Stomach smooth muscle (tissue), 2 donors: ENCODE measurements around the gene DDX49.
"Not testable (repeated sequence)": the region's sequence is repeated elsewhere in the genome, so short reads cannot be mapped to it uniquely, and the experiment has no call there.

Experiments
- H3K27ac ChIP-seq: one replicate; pipeline ENCODE4 v1.7.0; 2013; ENCODE audit warnings: mild to moderate bottlenecking, low read length, inconsistent platforms
- H3K27me3 ChIP-seq, 2 donors: one replicate each; pipeline ENCODE4 v1.7.0; 2013; ENCODE audit warnings: low read length in 2 of 2; ENCODE audit not compliant: insufficient read depth in 2 of 2, control insufficient read depth in 1 of 2
- H3K36me3 ChIP-seq, 2 donors: one replicate each; pipeline ENCODE4 v1.7.0; 2013; ENCODE audit warnings: low read length in 2 of 2; ENCODE audit not compliant: control insufficient read depth in 2 of 2, insufficient read depth in 2 of 2
- H3K4me1 ChIP-seq: one replicate; pipeline ENCODE4 v1.7.0; 2013; ENCODE audit warnings: low read length; ENCODE audit not compliant: control insufficient read depth, insufficient read depth
- H3K4me3 ChIP-seq, 2 donors: one replicate each; pipeline ENCODE4 v1.7.0; 2013; ENCODE audit warnings: low read length in 2 of 2
- H3K9ac ChIP-seq, 2 donors: one replicate each; pipeline ENCODE4 v1.7.0; 2013; ENCODE audit warnings: low read length in 2 of 2, mild to moderate bottlenecking in 1 of 2
- H3K9me3 ChIP-seq, 2 donors: one replicate each; pipeline ENCODE4 v1.7.0; 2013; ENCODE audit warnings: low read length in 2 of 2; ENCODE audit not compliant: control insufficient read depth in 2 of 2
- donor health status: healthy.
- donor health status: Pancreatic carcinoma.

DDX49 gene

GRCh38 chr19:18897094-18898029 is 22.2 kb upstream of the DDX49 start:
- Histone ChIP-seq H3K27ac (no peak overlapping the region), H3K4me1 (peaks cover 21% of the 10 kb centered on the region)

DNA sequence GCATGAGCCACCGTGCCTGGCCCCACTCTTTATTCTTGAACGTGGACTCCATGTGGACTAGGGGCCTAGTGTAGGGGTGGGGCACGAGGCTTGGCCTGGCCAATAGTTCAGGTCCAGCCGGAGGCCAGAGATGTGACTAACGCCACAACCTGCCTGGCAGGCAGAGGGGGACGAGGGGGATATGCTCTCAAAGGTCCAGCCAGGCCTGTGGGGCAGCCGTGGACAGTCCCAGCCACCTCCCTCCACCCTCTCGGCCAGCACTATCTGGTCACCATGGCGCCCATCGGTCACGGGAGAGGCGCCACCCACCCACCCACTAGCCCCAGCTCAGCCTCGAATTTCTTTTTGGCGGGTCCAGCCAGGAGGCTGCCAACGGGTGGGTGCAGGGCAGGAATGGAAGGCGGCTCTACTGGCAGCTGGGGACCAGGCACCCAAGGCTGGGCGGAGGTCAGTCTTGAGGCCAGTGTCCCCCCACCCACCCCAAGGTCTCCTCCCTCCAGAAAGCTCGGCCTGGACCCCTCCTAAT is 21.4 kb upstream of the DDX49 start:
- Histone ChIP-seq H3K9ac (no peak overlapping the region), H3K4me3 (no peak overlapping the region), H3K9me3 (no peaks in the 10 kb centered on the region), H3K4me1 (peaks cover 21% of the 10 kb centered on the region), H3K27ac (no peak overlapping the region), H3K27me3 (peaks cover 18 to 27% of the 10 kb centered on the region in 2 donors), H3K36me3 (peaks cover 14 to 18% of the 10 kb centered on the region in 2 donors)

More at GRCh38 chr19:18897094-18898029, 22.2 kb upstream of the DDX49 start:
- Histone ChIP-seq H3K36me3 (peaks cover 14 to 18% of the 10 kb centered on the region in 2 donors), H3K9me3 (no peaks in the 10 kb centered on the region), H3K4me3 (no peak overlapping the region), H3K9ac (no peak overlapping the region), H3K27me3 (peaks cover 18 to 27% of the 10 kb centered on the region in 2 donors)

GRCh38 chr19:18898607-18899408 is 20.7 kb upstream of the DDX49 start:
- Histone ChIP-seq H3K4me1 (peaks cover 19% of the 10 kb centered on the region), H3K36me3 (peaks cover 14 to 20% of the 10 kb centered on the region in 2 donors), H3K9me3 (no peaks in the 10 kb centered on the region), H3K27ac (no peak overlapping the region), H3K27me3 (peaks cover 16 to 22% of the 10 kb centered on the region in 2 donors), H3K4me3 (no peak overlapping the region), H3K9ac (no peak overlapping the region)

GRCh38 chr19:18899624-18900560 is 19.6 kb upstream of the DDX49 start:
- H3K9me3 ChIP-seq, result no peaks in the 10 kb centered on the region
- H3K4me1 ChIP-seq, result peaks cover 12% of the 10 kb centered on the region
- H3K27me3 ChIP-seq, result peaks cover 9 to 14% of the 10 kb centered on the region in 2 donors
- peaks cover 16 to 21% of the 10 kb centered on the region in 2 donors for H3K36me3 ChIP-seq
- no peak overlapping the region for H3K4me3 ChIP-seq
- H3K9ac ChIP-seq, result no peak overlapping the region
- H3K27ac ChIP-seq, result no peak overlapping the region

- no peak overlapping the region for H3K9ac ChIP-seq
- no peak overlapping the region for H3K27ac ChIP-seq
- peaks cover 4% of the 10 kb centered on the region for H3K4me1 ChIP-seq
- peaks cover 7 to 8% of the 10 kb centered on the region in 2 donors for H3K27me3 ChIP-seq
- H3K36me3 ChIP-seq, result peaks cover 19 to 26% of the 10 kb centered on the region in 2 donors
- H3K9me3 ChIP-seq, result no peaks in the 10 kb centered on the region
- no peak overlapping the region for H3K4me3 ChIP-seq
These were observed 18.6 kb upstream of the DDX49 start for GRCh38 chr19:18900700-18901481.

- no peaks in the 10 kb centered on the region for H3K9me3 ChIP-seq
- H3K36me3 ChIP-seq, result peaks cover 25 to 30% of the 10 kb centered on the region in 2 donors
- H3K4me1 ChIP-seq, result peaks cover 2% of the 10 kb centered on the region
- H3K27me3 ChIP-seq, result peaks cover 4 to 8% of the 10 kb centered on the region in 2 donors
- H3K27ac ChIP-seq, result no peak overlapping the region
- no peak overlapping the region for H3K9ac ChIP-seq
- no peak overlapping the region for H3K4me3 ChIP-seq
These were observed 18.0 kb upstream of the DDX49 start for GRCh38 chr19:18901491-18901890.

DNA sequence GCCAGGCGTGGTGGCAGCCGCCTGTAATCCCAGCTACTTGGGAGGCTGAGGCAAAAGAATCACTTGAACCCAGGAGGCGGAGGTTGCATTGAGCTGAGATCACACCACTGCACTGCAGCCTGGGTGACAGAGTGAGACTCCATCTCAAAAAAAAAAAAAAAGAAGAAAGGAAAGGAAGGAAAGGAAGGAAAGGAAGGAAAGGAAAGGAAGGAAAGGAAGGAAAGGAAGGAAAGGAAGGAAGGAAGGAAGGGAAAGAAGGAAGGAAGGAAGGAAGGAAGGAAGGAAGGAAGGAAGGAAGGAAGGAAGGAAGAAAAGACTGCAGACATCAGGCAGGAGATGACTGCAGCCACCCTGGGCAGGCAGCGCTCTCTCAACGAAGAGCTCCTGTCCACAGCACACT is 17.0 kb upstream of the DDX49 start:
- H3K9me3 ChIP-seq, H3K4me1 ChIP-seq, H3K9ac ChIP-seq, H3K4me3 ChIP-seq, H3K27ac ChIP-seq, H3K27me3 ChIP-seq: not testable (repeated sequence)
- H3K36me3 ChIP-seq, result peaks cover 29 to 32% of the 10 kb centered on the region in 2 donors

DNA sequence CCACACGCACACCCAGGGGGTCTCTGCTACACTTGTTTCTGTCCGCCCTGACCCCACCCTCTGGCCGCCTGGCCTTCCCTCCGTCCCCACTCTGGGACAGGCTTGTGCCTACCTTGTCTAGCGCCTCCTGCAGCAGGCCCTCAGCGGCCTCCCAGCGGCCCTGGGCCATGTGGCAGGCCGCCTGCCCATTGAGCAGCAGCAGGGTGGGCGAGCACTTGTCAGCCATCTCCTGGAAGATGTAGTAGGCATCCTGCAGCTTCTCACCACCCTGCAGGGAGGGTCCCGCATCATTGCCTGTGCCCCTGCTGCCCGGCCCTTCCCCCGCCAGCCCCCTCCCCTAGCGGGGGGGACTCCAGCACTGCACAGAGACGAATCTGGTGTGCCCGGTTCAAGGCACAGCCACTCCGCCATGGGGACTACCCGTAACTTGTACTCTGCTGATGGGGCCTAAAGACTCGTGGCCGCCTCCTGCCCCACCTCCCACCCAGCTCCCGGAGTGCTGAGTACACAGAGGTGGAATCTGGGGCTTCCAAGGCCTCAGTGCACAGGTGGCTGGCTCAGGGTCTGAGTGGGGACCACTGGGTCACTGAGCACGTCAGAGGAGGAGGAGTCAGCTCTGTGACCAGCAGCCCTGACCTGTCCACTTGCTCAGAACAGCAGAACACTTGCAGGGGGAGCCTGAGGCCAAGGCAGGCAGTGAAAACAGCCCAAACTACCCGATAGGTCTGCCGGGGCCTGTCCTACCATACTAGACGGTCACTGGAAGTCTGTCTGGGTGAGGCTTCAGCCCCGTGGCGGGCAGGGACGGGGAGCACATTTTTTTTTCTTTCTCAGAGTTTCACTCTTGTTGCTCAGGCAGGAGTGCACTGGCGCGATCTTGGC is 16.1 kb upstream of the DDX49 start:
- no peaks in the 10 kb centered on the region for H3K27me3 ChIP-seq
- H3K4me3 ChIP-seq, result no peak overlapping the region
- peaks cover 29 to 34% of the 10 kb centered on the region in 2 donors for H3K36me3 ChIP-seq
- no peaks in the 10 kb centered on the region for H3K4me1 ChIP-seq
- H3K9ac ChIP-seq, result no peak overlapping the region
- no peaks in the 10 kb centered on the region for H3K9me3 ChIP-seq
- no peak overlapping the region for H3K27ac ChIP-seq
